NCI-H748 treated with DMSO at 0.1 percent for 48 hours (cell line): ENCODE data around the gene SUSD6.
"Not testable (repeated sequence)": the region's sequence is repeated elsewhere in the genome, so short reads cannot be mapped to it uniquely, and the experiment has no call there.

Experiments used
- DNase-seq: peaks from one replicate; lab custom pipeline; 2025; lab: John Stamatoyannopoulos, UW

The SUSD6 gene

GRCh38 chr14:69593018-69593677 lies 18.2 kb upstream of the SUSD6 start:
- no peak for DNase-seq

GRCh38 chr14:69594846-69595245 lies 16.6 kb upstream of the SUSD6 start:
- no peak for DNase-seq

- DNase-seq = no peak
These were observed 16.1 kb upstream of the SUSD6 start for GRCh38 chr14:69595336-69595735.

GRCh38 chr14:69599431-69599830 lies 12.0 kb upstream of the SUSD6 start:
- not testable (repeated sequence) for DNase-seq

- no peak for DNase-seq
These were observed 11.0 kb upstream of the SUSD6 start for GRCh38 chr14:69600304-69600891.

- no peak for DNase-seq
These were observed 5.7 kb upstream of the SUSD6 start for GRCh38 chr14:69605738-69606137.

- no peak for DNase-seq
These were observed 4.9 kb upstream of the SUSD6 start for GRCh38 chr14:69606258-69607184.

- DNase-seq = no peak
These were observed 1.1 kb upstream of the SUSD6 start for GRCh38 chr14:69610020-69610873.

GRCh38 chr14:69610874-69611171 lies 573 bp upstream of the SUSD6 start:
- peak; percentile 54 for DNase-seq

GRCh38 chr14:69612014-69612782 lies 802 bp downstream of the SUSD6 start:
- DNase-seq = no peak

- no peak for DNase-seq
These were observed 1.4 kb downstream of the SUSD6 start for GRCh38 chr14:69612783-69613130.

GRCh38 chr14:69613312-69614073 lies 2.1 kb downstream of the SUSD6 start:
- no peak for DNase-seq

- DNase-seq = no peak
These were observed 3.2 kb downstream of the SUSD6 start for GRCh38 chr14:69614592-69614991.

GRCh38 chr14:69615121-69615495 lies 3.7 kb downstream of the SUSD6 start:
- no peak for DNase-seq

GRCh38 chr14:69615496-69616407 lies 4.4 kb downstream of the SUSD6 start:
- no peak for DNase-seq

GRCh38 chr14:69616408-69616773 lies 5.0 kb downstream of the SUSD6 start:
- no peak for DNase-seq

GRCh38 chr14:69617796-69618195 lies 6.4 kb downstream of the SUSD6 start:
- no peak for DNase-seq

GRCh38 chr14:69619012-69619411 lies 7.6 kb downstream of the SUSD6 start:
- no peak for DNase-seq

- no peak for DNase-seq
These were observed 8.8 kb downstream of the SUSD6 start for GRCh38 chr14:69620211-69620611.

GRCh38 chr14:69620981-69621380 lies 9.6 kb downstream of the SUSD6 start:
- no peak for DNase-seq
